ENCODE measurements around the gene HS3ST6.
"Not testable (repeated sequence)": the region's sequence is repeated elsewhere in the genome, so short reads cannot be mapped to it uniquely, and the experiment has no call there.

Gene HS3ST6

GRCh38 chr16:1918351-1919326 lies at the start of gene HS3ST6:
Gene HS3ST6, minus strand, starts transcription at chr16:1918415. Its CDS starts 92 bp downstream, at chr16:1918323.
- DNase-seq (ENCODE audit: low read depth): no peak

GRCh38 chr16:1966460-1966859 lies 48.2 kb upstream of the HS3ST6 start, which contains the start of gene RNF151:
Gene RNF151, plus strand, starts transcription at chr16:1966856. Its CDS starts 26 bp downstream, at chr16:1966882.
- DNase-seq (ENCODE audit: low read depth): no peak

GRCh38 chr16:1965396-1966001 lies 47.3 kb upstream of the HS3ST6 start:
- no peak for DNase-seq (ENCODE audit: low read depth)

- DNase-seq (ENCODE audit: low read depth): peak; percentile 96
Measured at GRCh38 chr16:1964506-1965395, 46.5 kb upstream of the HS3ST6 start, which contains the start of gene RPS2. Gene RPS2, minus strand, starts transcription at chr16:1964826. Its CDS starts 201 bp downstream, at chr16:1964625.

- no peak for DNase-seq (ENCODE audit: low read depth)
Measured at GRCh38 chr16:1963806-1964505, 45.7 kb upstream of the HS3ST6 start.

- DNase-seq (ENCODE audit: low read depth): not testable (repeated sequence)
Measured at GRCh38 chr16:1962161-1963153, 44.2 kb upstream of the HS3ST6 start.

GRCh38 chr16:1961651-1962067 lies 43.4 kb upstream of the HS3ST6 start:
- DNase-seq (ENCODE audit: low read depth): no peak

- DNase-seq (ENCODE audit: low read depth): peak; percentile 49
Measured at GRCh38 chr16:1960665-1961630, 42.7 kb upstream of the HS3ST6 start.

- peak; percentile 90 for DNase-seq (ENCODE audit: low read depth)
Measured at GRCh38 chr16:1959269-1960039, 41.2 kb upstream of the HS3ST6 start, which contains the start of gene NDUFB10. Gene NDUFB10, plus strand, starts transcription at chr16:1959538. Its CDS starts 87 bp downstream, at chr16:1959625.

GRCh38 chr16:1958715-1959268 lies 40.6 kb upstream of the HS3ST6 start:
- no peak for DNase-seq (ENCODE audit: low read depth)

GRCh38 chr16:1958143-1958491 lies 39.9 kb upstream of the HS3ST6 start:
- DNase-seq (ENCODE audit: low read depth): not testable (repeated sequence)

GRCh38 chr16:1957434-1958142 lies 39.4 kb upstream of the HS3ST6 start:
- not testable (repeated sequence) for DNase-seq (ENCODE audit: low read depth)

GRCh38 chr16:1953734-1954133 lies 35.5 kb upstream of the HS3ST6 start:
- no peak for DNase-seq (ENCODE audit: low read depth)

- DNase-seq (ENCODE audit: low read depth): no peak
Measured at GRCh38 chr16:1950559-1950958, 32.3 kb upstream of the HS3ST6 start.

- no peak for DNase-seq (ENCODE audit: low read depth)
Measured at GRCh38 chr16:1950047-1950446, 31.8 kb upstream of the HS3ST6 start.

- DNase-seq (ENCODE audit: low read depth): no peak
Measured at GRCh38 chr16:1949507-1949906, 31.3 kb upstream of the HS3ST6 start.

GRCh38 chr16:1947369-1947670 lies 29.1 kb upstream of the HS3ST6 start:
- no peak for DNase-seq (ENCODE audit: low read depth)
